GM08714 (cell line): Measurements from ENCODE around the gene HHATL.

Experiments
- H3K4me3 ChIP-seq: fragments of 200-500 bp; sonication (Bioruptor generic); 2 replicates; pipeline ENCODE4 v1.5.1; 2014; ENCODE audit warnings: mild to moderate bottlenecking, low read length, inconsistent platforms
- ZNF274 ChIP-seq: IDR thresholded peaks from 2 replicates; pipeline ENCODE4 v1.6.1; 2012; ENCODE audit warnings: mild to moderate bottlenecking, low read depth, low read length

HHATL gene

GRCh38 chr3:42682301-42683070 is 20.1 kb downstream of the HHATL start:
- no peak overlapping the region for H3K4me3 ChIP-seq
- no peak for TF ChIP-seq ZNF274

DNA sequence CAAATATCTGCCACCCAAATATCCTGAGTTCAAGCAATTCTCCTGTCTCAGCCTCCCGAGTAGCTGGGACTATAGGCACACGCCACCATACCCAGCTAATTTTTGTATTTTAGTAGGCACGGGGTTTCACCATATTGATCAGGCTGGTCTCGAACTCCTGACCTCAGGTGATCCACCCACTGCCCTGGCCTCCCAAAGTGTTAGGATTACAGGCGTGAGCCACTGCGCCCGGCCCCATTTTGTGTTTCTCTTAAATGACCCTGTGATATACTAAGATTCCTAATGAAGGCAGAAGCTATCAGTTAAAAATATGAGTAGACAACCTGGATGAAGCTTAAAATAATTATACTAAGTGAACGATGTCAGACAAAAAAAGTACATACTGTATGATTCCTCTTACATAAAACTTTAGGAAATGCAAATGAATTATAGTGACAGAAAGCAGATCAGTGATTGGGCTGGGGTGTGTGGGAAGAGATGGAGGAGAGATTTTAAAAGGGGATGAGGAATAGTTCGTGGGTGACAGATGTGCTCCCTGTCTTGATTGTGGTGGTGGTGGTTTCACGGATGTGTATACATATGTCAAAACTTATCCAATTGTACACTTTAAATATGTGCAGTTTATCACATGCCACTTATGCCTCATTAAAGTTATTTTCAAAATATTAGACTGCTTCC is 21.1 kb downstream of the HHATL start:
- H3K4me3 ChIP-seq = no peak overlapping the region
- no peak for TF ChIP-seq ZNF274

GRCh38 chr3:42680806-42681205 is 21.8 kb downstream of the HHATL start:
- TF ChIP-seq ZNF274 = no peak
- no peak overlapping the region for H3K4me3 ChIP-seq

DNA sequence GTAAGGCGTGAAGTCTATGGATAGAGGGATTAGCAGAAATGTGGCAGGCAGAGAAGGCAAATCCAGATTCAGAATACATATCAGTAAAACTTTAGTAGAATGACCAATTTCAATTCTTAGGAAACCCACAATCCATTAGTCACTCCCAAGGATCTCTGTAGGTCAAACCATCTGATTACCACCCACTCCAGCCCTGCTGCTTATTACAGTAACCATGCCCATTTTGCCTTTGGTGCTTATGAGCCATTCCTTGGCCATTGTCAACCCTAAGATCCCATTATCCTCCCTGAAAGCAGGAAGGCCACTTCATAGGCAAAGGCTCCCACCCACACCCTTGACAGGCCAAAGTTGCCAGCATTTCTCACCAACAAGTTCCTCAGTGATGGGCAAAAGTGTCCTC is 22.3 kb downstream of the HHATL start:
- no peak overlapping the region for H3K4me3 ChIP-seq
- TF ChIP-seq ZNF274 = no peak

GRCh38 chr3:42678447-42678846 is 24.2 kb downstream of the HHATL start:
- H3K4me3 ChIP-seq = no peak overlapping the region

DNA sequence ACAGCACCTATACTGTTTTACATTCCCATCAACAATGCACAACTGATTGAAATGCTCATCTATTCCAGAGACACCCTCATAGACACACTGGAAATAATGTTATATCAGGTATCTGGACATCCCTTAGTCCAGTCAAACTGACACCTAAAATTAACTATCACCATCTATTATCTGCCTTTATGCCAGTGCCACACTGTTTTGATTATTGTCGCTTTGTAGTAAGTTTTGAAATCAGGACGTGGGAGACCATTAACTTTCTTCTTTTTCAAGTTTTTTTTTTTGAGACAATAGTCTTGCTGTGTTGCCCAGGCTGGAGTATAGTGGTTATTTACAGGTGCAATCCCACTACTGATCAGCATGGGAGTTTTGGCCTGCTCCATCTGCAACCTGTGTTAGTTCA is 26.7 kb downstream of the HHATL start:
- no peak overlapping the region for H3K4me3 ChIP-seq
- TF ChIP-seq ZNF274 = no peak

More at GRCh38 chr3:42678447-42678846, 24.2 kb downstream of the HHATL start:
- no peak for TF ChIP-seq ZNF274

- no peak for TF ChIP-seq ZNF274
- H3K4me3 ChIP-seq = no peak overlapping the region
These were observed 28.5 kb downstream of the HHATL start for GRCh38 chr3:42674146-42674545.

- TF ChIP-seq ZNF274 = no peak
- H3K4me3 ChIP-seq = no peak overlapping the region
These were observed 29.5 kb downstream of the HHATL start for GRCh38 chr3:42673082-42673481.

- TF ChIP-seq ZNF274 = no peak
- no peak overlapping the region for H3K4me3 ChIP-seq
These were observed 30.1 kb downstream of the HHATL start for GRCh38 chr3:42672515-42672914.

- TF ChIP-seq ZNF274 = no peak
- H3K4me3 ChIP-seq = no peak overlapping the region
These were observed 31.9 kb downstream of the HHATL start for GRCh38 chr3:42670670-42671069.

DNA sequence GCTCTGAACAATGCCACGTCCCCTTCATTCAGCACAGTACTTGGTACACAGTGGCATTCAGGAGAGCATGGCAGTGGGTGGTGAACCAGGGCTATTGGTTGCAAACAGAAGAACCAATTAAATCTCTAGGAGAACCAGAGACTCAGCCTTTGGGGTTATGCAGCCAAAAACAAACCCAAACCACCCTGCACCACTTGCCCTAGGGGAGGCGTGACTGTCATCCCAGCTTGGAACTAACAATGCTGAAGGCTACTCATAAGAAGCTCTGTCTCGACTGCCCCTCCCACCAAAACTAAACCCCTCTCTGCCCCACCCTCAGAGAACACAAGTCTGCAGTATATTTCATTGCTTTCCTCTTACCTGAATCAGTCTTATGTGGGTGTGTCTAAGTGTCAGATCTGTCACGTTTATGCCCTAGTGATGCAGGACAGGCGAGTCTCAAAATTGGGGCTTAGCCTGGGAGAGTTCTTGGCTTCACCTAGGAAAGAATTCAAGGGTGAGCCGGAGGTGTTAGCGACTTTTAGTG is 32.5 kb downstream of the HHATL start:
- no peak overlapping the region for H3K4me3 ChIP-seq
- TF ChIP-seq ZNF274 = no peak

DNA sequence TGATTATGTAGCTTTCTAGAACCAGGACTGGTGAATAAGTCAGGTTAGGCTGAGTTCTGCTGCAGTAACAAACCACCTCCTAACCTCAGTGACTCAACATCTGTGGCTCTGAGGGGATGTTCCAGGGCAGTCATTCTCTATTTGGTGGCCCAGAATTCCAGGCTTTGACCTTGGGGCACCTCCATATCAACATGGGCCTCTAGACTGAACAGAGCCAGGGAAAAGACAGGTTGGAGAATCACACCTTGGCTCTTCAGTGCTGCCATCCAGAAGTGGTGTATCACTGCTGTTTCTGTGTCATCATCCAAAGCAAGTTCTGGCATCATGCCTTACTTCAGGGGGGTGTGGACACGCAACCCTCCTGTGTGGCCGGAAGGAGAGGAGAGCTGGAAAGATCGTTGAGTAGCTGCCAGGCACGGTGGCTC is 33.8 kb downstream of the HHATL start:
- H3K4me3 ChIP-seq = no peak overlapping the region
- TF ChIP-seq ZNF274 = no peak

GRCh38 chr3:42668413-42668760 is 34.2 kb downstream of the HHATL start:
- no peak for TF ChIP-seq ZNF274
- no peak overlapping the region for H3K4me3 ChIP-seq

DNA sequence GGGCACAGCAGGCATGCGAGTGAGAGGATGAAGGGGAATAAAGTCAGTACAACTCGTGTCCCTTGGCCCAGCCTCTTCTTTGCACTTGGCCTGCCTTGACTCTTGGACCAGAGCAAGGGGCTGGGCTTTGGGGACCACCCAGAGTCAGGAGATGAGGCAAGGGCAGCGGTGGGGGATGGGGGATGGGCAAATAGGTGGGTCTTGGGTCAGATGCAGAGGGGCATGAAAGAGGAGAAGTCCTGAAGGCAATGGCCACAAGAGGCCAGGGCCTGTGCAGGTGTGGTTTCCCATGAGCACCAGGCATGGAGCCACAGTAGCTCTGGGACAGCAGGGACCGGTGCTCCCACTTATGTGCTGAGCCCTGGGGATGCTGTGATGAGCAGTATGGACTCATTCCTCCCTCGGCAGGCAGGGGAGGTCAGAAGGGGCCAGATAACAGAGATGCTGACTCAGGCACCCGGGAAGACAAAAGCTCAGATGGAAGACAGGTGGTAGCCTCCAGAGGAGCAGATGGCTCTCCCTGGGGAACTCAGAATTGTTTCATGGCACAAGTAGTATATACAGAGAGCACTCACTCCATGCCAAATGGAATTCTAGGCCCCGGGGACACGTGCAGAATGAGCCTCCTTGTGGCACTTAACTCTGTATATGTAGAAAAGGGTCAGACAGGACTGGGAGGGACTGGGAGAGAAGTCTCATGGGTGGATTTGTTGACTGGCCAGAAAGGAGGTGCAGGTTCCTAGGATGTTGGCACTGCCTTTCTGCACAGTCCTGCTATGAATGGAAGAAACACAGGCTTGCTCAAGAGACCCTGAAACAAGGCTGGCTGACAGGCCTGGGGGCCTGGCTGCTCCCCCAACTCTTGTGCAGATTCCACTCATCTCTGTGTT is 34.8 kb downstream of the HHATL start:
- H3K4me3 ChIP-seq = no peak overlapping the region
- no peak for TF ChIP-seq ZNF274
